ENCODE results near the gene OR6B1.

- TF ChIP-seq CTCF (IDR thresholded peaks at IDR 0.05), result no peak
- no peak for TF ChIP-seq EZH2 (IDR thresholded peaks at IDR 0.05; ENCODE audit: borderline replicate concordance, insufficient read depth, low read depth, low read length, poor library complexity, severe bottlenecking)
These were observed 27.9 kb downstream of the OR6B1 start for GRCh38 chr7:144027974-144028373.
